MM.1S (cell line): ENCODE data around the gene DUSP8.
"Not testable (repeated sequence)": the region's sequence is repeated elsewhere in the genome, so short reads cannot be mapped to it uniquely, and the experiment has no call there.

Experiments used
- EZH2 ChIP-seq: fragments of 300-600 bp; sonication (generic); optimal IDR thresholded peaks from 2 replicates; pipeline ENCODE3; 2017; ENCODE audit warnings: low read depth, mild to moderate bottlenecking, antibody characterized with exemption, low read length, mixed read lengths
- EZH2phosphoT487 ChIP-seq: fragments of 300-600 bp; sonication (generic); IDR thresholded peaks from 2 replicates; pipeline ENCODE4 v1.6.1; 2018; ENCODE audit warnings: antibody characterized with exemption, low read length
- TF ChIP-seq, protein P1 (sequence below): fragments of 300-600 bp; sonication (generic); IDR thresholded peaks from 2 replicates; pipeline ENCODE4 v1.5.1; 2016; ENCODE audit warnings: antibody characterized with exemption, low read length, mixed read lengths

DNA sequence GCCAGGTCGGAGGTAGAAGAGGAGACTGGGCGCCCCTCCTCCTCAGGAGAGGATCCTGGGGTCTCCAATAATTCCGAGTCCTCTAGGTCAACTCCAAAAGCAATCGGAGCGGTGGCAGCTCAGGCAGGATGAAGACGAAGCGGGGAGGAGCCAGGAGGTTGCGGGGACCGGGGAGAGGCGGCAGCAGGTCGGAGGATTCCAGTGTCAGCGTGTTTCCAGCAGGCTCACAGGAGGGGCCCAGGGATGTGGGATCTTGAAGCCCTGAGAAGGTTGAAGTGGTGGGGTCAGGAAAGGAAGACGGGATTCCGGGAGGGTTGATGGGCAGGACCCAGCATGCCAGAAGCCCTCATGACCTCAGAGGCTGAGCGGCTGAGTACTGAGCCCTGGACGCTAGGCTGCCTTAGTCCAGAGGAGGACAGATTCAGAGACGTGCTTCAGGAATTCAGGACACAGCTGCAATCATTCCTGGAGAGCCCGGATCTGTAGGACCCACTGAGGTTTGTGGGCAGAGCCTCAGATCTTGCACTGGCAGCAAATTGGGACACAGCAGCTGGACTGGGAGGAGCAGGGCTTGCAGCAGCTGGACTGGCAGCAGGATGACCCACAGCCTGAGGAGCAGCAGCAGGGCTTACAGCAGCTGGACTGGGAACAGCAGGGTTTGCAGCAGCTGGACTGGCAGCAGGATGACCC, 35.2 kb upstream of the DUSP8 start:
- TF ChIP-seq, protein P1, sequence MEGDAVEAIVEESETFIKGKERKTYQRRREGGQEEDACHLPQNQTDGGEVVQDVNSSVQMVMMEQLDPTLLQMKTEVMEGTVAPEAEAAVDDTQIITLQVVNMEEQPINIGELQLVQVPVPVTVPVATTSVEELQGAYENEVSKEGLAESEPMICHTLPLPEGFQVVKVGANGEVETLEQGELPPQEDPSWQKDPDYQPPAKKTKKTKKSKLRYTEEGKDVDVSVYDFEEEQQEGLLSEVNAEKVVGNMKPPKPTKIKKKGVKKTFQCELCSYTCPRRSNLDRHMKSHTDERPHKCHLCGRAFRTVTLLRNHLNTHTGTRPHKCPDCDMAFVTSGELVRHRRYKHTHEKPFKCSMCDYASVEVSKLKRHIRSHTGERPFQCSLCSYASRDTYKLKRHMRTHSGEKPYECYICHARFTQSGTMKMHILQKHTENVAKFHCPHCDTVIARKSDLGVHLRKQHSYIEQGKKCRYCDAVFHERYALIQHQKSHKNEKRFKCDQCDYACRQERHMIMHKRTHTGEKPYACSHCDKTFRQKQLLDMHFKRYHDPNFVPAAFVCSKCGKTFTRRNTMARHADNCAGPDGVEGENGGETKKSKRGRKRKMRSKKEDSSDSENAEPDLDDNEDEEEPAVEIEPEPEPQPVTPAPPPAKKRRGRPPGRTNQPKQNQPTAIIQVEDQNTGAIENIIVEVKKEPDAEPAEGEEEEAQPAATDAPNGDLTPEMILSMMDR, result not testable (repeated sequence)
- not testable (repeated sequence) for TF ChIP-seq EZH2phosphoT487, EZH2
